ENCODE measurements around the gene SLC25A47.

SLC25A47 gene

DNA sequence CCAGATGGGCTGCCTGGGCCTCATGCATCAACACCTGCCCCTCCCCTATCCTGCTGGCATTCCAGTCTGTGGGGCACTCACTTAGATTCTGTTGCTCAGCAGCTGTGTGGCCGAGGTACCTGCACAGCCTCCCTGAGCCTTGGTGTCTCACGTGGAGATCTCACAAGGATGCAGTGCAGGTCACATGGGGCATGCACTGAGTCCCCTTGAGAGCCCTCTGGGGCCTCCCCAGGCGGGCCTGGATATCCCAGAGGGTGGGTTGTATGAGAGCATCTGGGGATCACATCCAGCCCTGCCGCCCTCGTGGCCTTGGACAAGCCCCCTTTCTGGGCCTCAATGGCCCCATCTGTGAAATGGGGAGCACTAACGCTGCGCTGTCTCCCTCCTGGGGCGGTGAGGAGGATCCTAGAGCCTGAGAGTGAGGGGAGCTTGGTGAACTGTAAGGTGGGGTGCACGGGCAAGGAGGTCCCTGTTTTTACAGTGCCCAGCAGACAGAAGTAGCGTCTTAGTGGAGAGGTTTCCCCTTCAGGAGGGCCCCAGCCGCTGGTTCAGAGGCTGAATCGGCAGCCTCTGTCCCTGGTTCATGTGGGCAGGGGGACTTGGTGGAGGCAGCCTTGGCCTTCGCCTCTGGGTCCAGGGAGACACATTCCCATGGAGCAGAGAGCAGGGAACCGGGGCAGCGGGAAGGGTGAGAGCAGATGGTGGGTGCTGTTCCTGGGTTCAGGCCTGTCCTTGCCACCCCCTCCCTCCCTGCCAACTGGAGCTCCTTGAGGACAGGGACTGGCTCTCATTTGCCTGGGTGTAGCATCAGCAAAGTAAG lies 791 bp upstream of the SLC25A47 start:
- no peaks in the 10 kb centered on the region for H3K36me3 ChIP-seq
- H3K27ac ChIP-seq = no peak overlapping the region
- H3K9me3 ChIP-seq = no peaks in the 10 kb centered on the region
- H3K27me3 ChIP-seq = no peaks in the 10 kb centered on the region
- H3K4me3 ChIP-seq (ENCODE audit: low read depth in 1 of 2, low read length in 1 of 2) = no peak overlapping the region
- peaks cover 9 to 12% of the 10 kb centered on the region in 2 experiments for H3K4me1 ChIP-seq (ENCODE audit: control insufficient read depth in 1 of 2, insufficient read depth in 1 of 2, low read depth in 1 of 2, low read length in 1 of 2)
- TF ChIP-seq, protein P1, sequence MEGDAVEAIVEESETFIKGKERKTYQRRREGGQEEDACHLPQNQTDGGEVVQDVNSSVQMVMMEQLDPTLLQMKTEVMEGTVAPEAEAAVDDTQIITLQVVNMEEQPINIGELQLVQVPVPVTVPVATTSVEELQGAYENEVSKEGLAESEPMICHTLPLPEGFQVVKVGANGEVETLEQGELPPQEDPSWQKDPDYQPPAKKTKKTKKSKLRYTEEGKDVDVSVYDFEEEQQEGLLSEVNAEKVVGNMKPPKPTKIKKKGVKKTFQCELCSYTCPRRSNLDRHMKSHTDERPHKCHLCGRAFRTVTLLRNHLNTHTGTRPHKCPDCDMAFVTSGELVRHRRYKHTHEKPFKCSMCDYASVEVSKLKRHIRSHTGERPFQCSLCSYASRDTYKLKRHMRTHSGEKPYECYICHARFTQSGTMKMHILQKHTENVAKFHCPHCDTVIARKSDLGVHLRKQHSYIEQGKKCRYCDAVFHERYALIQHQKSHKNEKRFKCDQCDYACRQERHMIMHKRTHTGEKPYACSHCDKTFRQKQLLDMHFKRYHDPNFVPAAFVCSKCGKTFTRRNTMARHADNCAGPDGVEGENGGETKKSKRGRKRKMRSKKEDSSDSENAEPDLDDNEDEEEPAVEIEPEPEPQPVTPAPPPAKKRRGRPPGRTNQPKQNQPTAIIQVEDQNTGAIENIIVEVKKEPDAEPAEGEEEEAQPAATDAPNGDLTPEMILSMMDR (IDR thresholded peaks at IDR 0.05) = no peak

DNA sequence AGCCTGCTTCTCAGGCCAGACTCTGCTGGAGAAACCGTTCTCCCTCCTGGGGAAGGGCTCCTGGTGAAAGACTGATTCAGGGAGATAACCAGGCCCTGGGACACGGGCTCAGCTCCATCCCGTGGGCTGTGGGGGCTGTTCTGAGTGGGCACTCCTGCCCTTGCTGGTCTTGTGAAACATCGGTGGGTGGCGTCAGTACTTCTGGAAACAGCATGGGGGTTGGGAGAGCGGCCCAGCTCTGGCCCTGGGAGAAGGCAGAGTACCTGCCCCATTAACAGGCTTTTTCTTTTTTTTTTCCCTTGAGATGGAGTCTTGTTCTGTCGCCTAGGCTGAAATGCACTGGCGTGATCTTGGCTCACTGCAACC lies 786 bp downstream of the SLC25A47 start:
- no peaks in the 10 kb centered on the region for H3K9me3 ChIP-seq
- TF ChIP-seq, protein P1 (IDR thresholded peaks at IDR 0.05) = no peak
- H3K27ac ChIP-seq = no peak overlapping the region
- no peak overlapping the region for H3K4me3 ChIP-seq (ENCODE audit: low read depth in 1 of 2, low read length in 1 of 2)
- no peaks in the 10 kb centered on the region for H3K4me1 ChIP-seq (ENCODE audit: control insufficient read depth in 1 of 2, insufficient read depth in 1 of 2, low read depth in 1 of 2, low read length in 1 of 2)
- no peaks in the 10 kb centered on the region for H3K27me3 ChIP-seq
- no peaks in the 10 kb centered on the region for H3K36me3 ChIP-seq

DNA sequence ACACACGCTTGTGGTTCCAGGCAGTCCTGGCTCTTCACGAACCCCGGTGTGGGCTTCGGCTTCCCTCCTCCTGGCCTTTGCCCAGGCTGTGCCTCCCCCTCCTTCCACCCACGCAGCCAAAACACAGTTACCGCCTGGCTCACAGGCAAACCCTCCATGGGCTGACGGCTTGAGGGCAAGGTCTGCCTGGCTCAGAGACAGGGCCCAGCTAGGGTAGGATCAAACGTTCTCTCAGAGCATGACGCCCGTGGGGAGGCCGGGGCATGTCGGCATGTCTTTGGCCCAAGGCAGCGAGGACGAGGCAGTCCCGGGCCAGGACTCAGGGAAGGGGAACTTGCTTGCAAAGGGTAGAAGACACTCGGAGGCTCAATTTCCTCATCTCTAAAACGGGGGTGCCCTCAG lies 2.1 kb downstream of the SLC25A47 start:
- no peak overlapping the region for H3K4me3 ChIP-seq (ENCODE audit: low read depth in 1 of 2, low read length in 1 of 2)
- TF ChIP-seq, protein P1 (IDR thresholded peaks at IDR 0.05) = no peak
- H3K27me3 ChIP-seq = no peaks in the 10 kb centered on the region
- H3K4me1 ChIP-seq (ENCODE audit: control insufficient read depth in 1 of 2, insufficient read depth in 1 of 2, low read depth in 1 of 2, low read length in 1 of 2) = no peaks in the 10 kb centered on the region
- H3K9me3 ChIP-seq = no peaks in the 10 kb centered on the region
- H3K27ac ChIP-seq = no peak overlapping the region
- no peaks in the 10 kb centered on the region for H3K36me3 ChIP-seq

DNA sequence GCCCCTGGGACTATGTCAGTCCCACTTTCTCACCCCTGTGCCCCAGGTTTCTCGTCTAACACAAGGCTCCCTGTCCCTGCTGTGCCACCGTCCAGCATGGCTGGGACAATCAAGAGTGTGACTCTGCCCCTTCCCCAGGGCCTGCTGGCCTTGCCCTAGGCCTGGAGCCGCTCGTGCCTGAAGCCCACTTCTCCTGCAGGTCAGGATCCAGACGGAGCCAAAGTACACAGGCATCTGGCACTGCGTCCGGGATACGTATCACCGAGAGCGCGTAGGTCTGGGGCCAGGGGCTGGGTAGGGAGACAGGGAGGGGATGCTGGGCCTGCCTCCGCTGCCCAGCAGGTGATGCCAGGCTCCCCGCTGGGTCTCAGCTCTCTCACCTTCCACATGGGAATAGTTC lies 2.8 kb downstream of the SLC25A47 start:
- Histone ChIP-seq H3K4me1 (ENCODE audit: control insufficient read depth in 1 of 2, insufficient read depth in 1 of 2, low read depth in 1 of 2, low read length in 1 of 2) (no peaks in the 10 kb centered on the region), H3K9me3 (no peaks in the 10 kb centered on the region), H3K27ac (no peak overlapping the region), H3K27me3 (no peaks in the 10 kb centered on the region), H3K36me3 (no peaks in the 10 kb centered on the region), H3K4me3 (ENCODE audit: low read depth in 1 of 2, low read length in 1 of 2) (no peak overlapping the region)
- TF ChIP-seq, protein P1 (IDR thresholded peaks at IDR 0.05) = no peak

DNA sequence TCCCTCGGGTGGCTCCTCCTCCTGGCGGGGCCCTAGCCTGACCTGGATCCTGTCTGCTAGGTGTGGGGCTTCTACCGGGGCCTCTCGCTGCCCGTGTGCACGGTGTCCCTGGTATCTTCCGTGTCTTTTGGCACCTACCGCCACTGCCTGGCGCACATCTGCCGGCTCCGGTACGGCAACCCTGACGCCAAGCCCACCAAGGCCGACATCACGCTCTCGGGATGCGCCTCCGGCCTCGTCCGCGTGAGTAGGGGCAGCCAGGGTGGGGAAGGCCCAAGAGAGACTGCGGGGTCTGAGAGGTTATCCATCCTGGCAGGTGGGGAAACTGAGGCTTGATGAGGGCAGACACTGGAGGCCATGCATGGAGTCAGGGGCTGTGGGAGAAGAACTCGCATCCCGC lies 4.0 kb downstream of the SLC25A47 start:
- no peaks in the 10 kb centered on the region for H3K27me3 ChIP-seq
- no peak overlapping the region for H3K4me3 ChIP-seq (ENCODE audit: low read depth in 1 of 2, low read length in 1 of 2)
- H3K27ac ChIP-seq = no peak overlapping the region
- no peaks in the 10 kb centered on the region for H3K9me3 ChIP-seq
- peaks cover 1% of the 10 kb centered on the region for H3K36me3 ChIP-seq
- H3K4me1 ChIP-seq (ENCODE audit: control insufficient read depth in 1 of 2, insufficient read depth in 1 of 2, low read depth in 1 of 2, low read length in 1 of 2) = no peaks in the 10 kb centered on the region
- TF ChIP-seq, protein P1 (IDR thresholded peaks at IDR 0.05) = no peak
